SK-N-SH treated with all-trans-retinoic acid at 6 μM for 48 hours (cell line): ENCODE results near the gene ZNF558.

ENCODE experiments used
- ATAC-seq: fragments of 200-7000 bp; cut with Tn5 transposase; 3 replicates; pipeline ENCODE4 v1.9.1; 2020; ENCODE audit warnings: mild to moderate bottlenecking, moderate library complexity
- ARNTL ChIP-seq: fragments of 450-650 bp; formaldehyde crosslinking; IDR thresholded peaks from 2 replicates; pipeline ENCODE4 v1.5.0; 2020; ENCODE audit warnings: low read depth, mild to moderate bottlenecking, moderate library complexity, borderline replicate concordance
- BACH2 ChIP-seq: fragments of 250-450 bp; sonication (Bioruptor Pico); IDR thresholded peaks from 2 replicates; pipeline ENCODE4 v1.9.0; 2021; ENCODE audit warnings: mild to moderate bottlenecking, borderline replicate concordance
- CREB5 ChIP-seq: fragments of 250-450 bp; sonication (Bioruptor Pico); IDR thresholded peaks from 2 replicates; pipeline ENCODE4 v1.5.1; 2020; ENCODE audit warnings: low read depth, mild to moderate bottlenecking, moderate library complexity
- CSDC2 ChIP-seq: fragments of 250-450 bp; sonication (Bioruptor Pico); IDR thresholded peaks from 2 replicates; pipeline ENCODE4 v1.5.0; 2020; ENCODE audit warnings: mild to moderate bottlenecking, moderate library complexity
- CSRNP3 ChIP-seq: fragments of 250-450 bp; sonication (Bioruptor Pico); IDR thresholded peaks from 2 replicates; pipeline ENCODE4 v1.5.1; 2021; ENCODE audit warnings: mild to moderate bottlenecking, moderate library complexity
- GLIS3 ChIP-seq: fragments of 250-450 bp; sonication (Bioruptor Pico); IDR thresholded peaks from 2 replicates; pipeline ENCODE4 v1.5.0; 2020; ENCODE audit warnings: mild to moderate bottlenecking, moderate library complexity
- ISL1 ChIP-seq: fragments of 250-450 bp; sonication (Bioruptor Pico); IDR thresholded peaks from 2 replicates; pipeline ENCODE4 v2.1.2; 2022; ENCODE audit warnings: mild to moderate bottlenecking, moderate library complexity
- OSR1 ChIP-seq: fragments of 250-450 bp; sonication (Bioruptor Pico); IDR thresholded peaks from 2 replicates; pipeline ENCODE4 v1.8.0; 2022; ENCODE audit warnings: moderate library complexity, mild to moderate bottlenecking, inconsistent platforms
- PATZ1 ChIP-seq: fragments of 250-450 bp; sonication (Bioruptor Pico); IDR thresholded peaks from 2 replicates; pipeline ENCODE4 v1.8.0; 2020; ENCODE audit warnings: mild to moderate bottlenecking, moderate library complexity, borderline replicate concordance
- PPARA ChIP-seq: fragments of 250-450 bp; sonication (Bioruptor Pico); IDR thresholded peaks from 2 replicates; pipeline ENCODE4 v1.5.0; 2020; ENCODE audit warnings: mild to moderate bottlenecking, borderline replicate concordance
- RARB ChIP-seq: fragments of 250-450 bp; sonication (Bioruptor Pico); IDR thresholded peaks from 2 replicates; pipeline ENCODE4 v1.8.0; 2021; ENCODE audit warnings: mild to moderate bottlenecking, moderate library complexity
- SNAI2 ChIP-seq: fragments of 250-450 bp; sonication (Bioruptor Pico); IDR thresholded peaks from 2 replicates; pipeline ENCODE4 v1.5.0; 2020; ENCODE audit warnings: mild to moderate bottlenecking, moderate library complexity
- TCF4 ChIP-seq: fragments of 250-450 bp; sonication (Bioruptor Pico); IDR thresholded peaks from 2 replicates; pipeline ENCODE4 v1.8.0; 2021; ENCODE audit warnings: mild to moderate bottlenecking, moderate library complexity, borderline replicate concordance
- TOX ChIP-seq: fragments of 250-450 bp; sonication (Bioruptor Pico); IDR thresholded peaks from 2 replicates; pipeline ENCODE4 v1.8.0; 2021; ENCODE audit warnings: mild to moderate bottlenecking, moderate library complexity, borderline replicate concordance
- TSHZ2 ChIP-seq: fragments of 250-450 bp; sonication (Bioruptor Pico); IDR thresholded peaks from 2 replicates; pipeline ENCODE4 v1.5.0; 2020; ENCODE audit warnings: mild to moderate bottlenecking, moderate library complexity
- ZFP3 ChIP-seq: fragments of 250-450 bp; sonication (Bioruptor Pico); IDR thresholded peaks from 2 replicates; pipeline ENCODE4 v1.5.0; 2020; ENCODE audit warnings: mild to moderate bottlenecking, moderate library complexity
- ZFP30 ChIP-seq: fragments of 450-650 bp; formaldehyde crosslinking; IDR thresholded peaks from 2 replicates; pipeline ENCODE4 v1.5.0; 2022; ENCODE audit warnings: mild to moderate bottlenecking, moderate library complexity
- ZNF565 ChIP-seq: fragments of 450-650 bp; formaldehyde crosslinking; conservative IDR thresholded peaks from 2 replicates; pipeline ENCODE4 v1.5.0; 2020; ENCODE audit warnings: low read depth, mild to moderate bottlenecking, moderate library complexity
- ZNF8 ChIP-seq: fragments of 450-650 bp; formaldehyde crosslinking; IDR thresholded peaks from 2 replicates; pipeline ENCODE4 v1.5.0; 2020; ENCODE audit warnings: mild to moderate bottlenecking, moderate library complexity

ZNF558 gene

GRCh38 chr19:8832132-8833021, at the start of gene ZNF558, which contains the start of gene MBD3L1:
Gene ZNF558, minus strand, starts transcription at chr19:8832304. Its CDS starts 9,645 bp downstream, at chr19:8822659.
Gene MBD3L1, plus strand, starts transcription at chr19:8832377. Its CDS starts 10,302 bp downstream, at chr19:8842679.
- peak; percentile 93 for ATAC-seq
- TF ChIP-seq GLIS3 (CRISPR knock-in tag), result no peak
- TF ChIP-seq TSHZ2 (CRISPR knock-in tag), result 0 out of 2 replicates have a peak, but pooled peaks have one; percentile 41
- no peak for TF ChIP-seq ZNF8
- peak; percentile 64; the same call in 1 of the 2 replicates for TF ChIP-seq ZFP3 (CRISPR knock-in tag)
- peak; percentile 80; the same call in 1 of the 2 replicates for TF ChIP-seq CSDC2 (CRISPR knock-in tag)
- TF ChIP-seq PPARA (CRISPR knock-in tag), result no peak
- no peak for TF ChIP-seq SNAI2 (CRISPR knock-in tag)
- TF ChIP-seq, all 23 proteins: peak for 3

GRCh38 chr19:8881512-8881911, 49.4 kb upstream of the ZNF558 start:
- TF ChIP-seq GLIS3 (CRISPR knock-in tag) (no peak), RARB (CRISPR knock-in tag) (no peak), OSR1 (CRISPR knock-in tag) (no peak), PPARA (CRISPR knock-in tag) (no peak), SNAI2 (CRISPR knock-in tag) (no peak), TSHZ2 (CRISPR knock-in tag) (no peak), TCF4 (CRISPR knock-in tag) (no peak), ARNTL (CRISPR knock-in tag) (no peak), ZNF565 (CRISPR knock-in tag) (no peak), PATZ1 (CRISPR knock-in tag) (no peak), TOX (CRISPR knock-in tag) (no peak), CSDC2 (CRISPR knock-in tag) (no peak), CREB5 (no peak), ISL1 (CRISPR knock-in tag) (no peak), ZNF8 (no peak)
- ATAC-seq, result no peak

- TF ChIP-seq CSRNP3 (CRISPR knock-in tag), result no peak
- TF ChIP-seq TOX (CRISPR knock-in tag), result no peak
- no peak for TF ChIP-seq CSDC2 (CRISPR knock-in tag)
- TF ChIP-seq SNAI2 (CRISPR knock-in tag), result no peak
- no peak for TF ChIP-seq TCF4 (CRISPR knock-in tag)
- no peak for TF ChIP-seq ZNF8
- no peak for TF ChIP-seq ZFP30 (CRISPR knock-in tag)
- TF ChIP-seq BACH2, result no peak
- no peak for ATAC-seq
Measured at GRCh38 chr19:8880868-8881488, 48.9 kb upstream of the ZNF558 start.
